SK-N-MC (cell line): ENCODE data around the gene MRGPRF.

Experiments used
- EZH2 ChIP-seq: fragments of 200-600 bp; sonication (generic); IDR thresholded peaks from one replicate; pipeline ENCODE4 v1.6.1; 2017; ENCODE audit warnings: antibody characterized with exemption
- POLR2AphosphoS5 ChIP-seq: IDR thresholded peaks from 2 replicates; pipeline ENCODE4 v1.6.1; 2012; ENCODE audit warnings: mild to moderate bottlenecking, low read depth, low read length, borderline replicate concordance

DNA sequence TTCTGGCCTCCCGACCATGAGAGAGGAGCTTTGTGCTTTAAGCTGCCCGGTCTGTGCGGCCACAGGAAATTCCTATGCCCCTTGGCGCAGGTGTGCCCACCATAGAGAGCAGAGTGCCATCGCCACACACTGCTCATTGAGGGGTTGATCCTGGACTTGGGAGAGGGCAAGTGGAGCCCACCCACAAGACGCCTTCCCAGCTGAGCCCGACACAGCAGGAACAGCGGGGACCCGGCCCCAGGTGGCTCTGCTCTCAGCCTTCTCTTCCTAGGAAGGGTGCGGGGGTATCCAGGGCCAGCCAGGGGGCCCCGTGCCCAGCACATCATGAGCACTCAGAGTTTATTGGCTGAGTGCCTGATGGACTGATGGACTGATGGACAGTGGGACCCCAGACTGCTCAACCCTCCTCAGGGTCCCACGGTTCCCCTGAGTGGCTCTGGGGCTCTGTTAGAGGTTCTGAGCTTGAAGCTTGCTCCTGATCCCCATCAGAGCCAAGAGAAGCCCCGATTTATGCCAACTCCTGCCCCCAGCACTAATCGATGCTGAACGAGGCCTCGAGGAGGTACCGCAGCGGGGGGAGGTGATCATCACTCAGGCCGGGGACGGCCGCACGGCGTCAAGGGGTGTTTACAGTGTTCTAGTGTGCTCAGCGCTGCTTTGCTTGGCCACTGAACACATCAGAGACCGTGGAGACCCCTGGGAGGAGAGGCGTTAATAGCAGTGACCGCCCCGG lies 18.7 kb downstream of the MRGPRF start:
- TF ChIP-seq POLR2AphosphoS5: no peak
- no peak for TF ChIP-seq EZH2
